AG04449 (cell line): ENCODE measurements around the gene SBF2.
A peak's percentile ranks its signal among the peaks of the same experiment; 100 is the strongest.

Experiments used
- CTCF ChIA-PET: fragments of 350-600 bp; formaldehyde crosslinking; extraction: SDS; loops from one replicate; lab custom pipeline; 2021; ENCODE audit warnings: antibody characterized with exemption; lab: Yijun Ruan, JAX
- POLR2A ChIA-PET: fragments of 400-600, 350-600 bp; formaldehyde crosslinking; extraction: SDS; loops from one replicate; lab custom pipeline; 2020; ENCODE audit warnings: antibody characterized with exemption, inconsistent platforms; lab: Yijun Ruan, JAX
- DNase-seq: peaks from one replicate; pipeline ENCODE4 v3.0.0-alpha.2; 2010; ENCODE audit warnings: low read depth, low spot score
- H3K4me3 ChIP-seq: 2 replicates; pipeline ENCODE4 v1.5.1; 2011; ENCODE audit warnings: low read depth, mild to moderate bottlenecking, control low read depth, low read length
- CTCF ChIP-seq: IDR thresholded peaks from one replicate; pipeline ENCODE4 v1.5.1; 2011; ENCODE audit warnings: mild to moderate bottlenecking, moderate library complexity, low read length, control low read depth, inconsistent platforms; ENCODE audit not compliant: insufficient read depth; ENCODE audit errors: missing control alignments

The SBF2 gene

GRCh38 chr11:10204021-10204420 is 90.0 kb downstream of the SBF2 start:
- CTCF ChIA-PET = interaction anchor here (1.2 to 2.1 kb wide), 4 partner anchors 9 to 99 kb away, joined by 3 to 11 read pairs (median 4); no protein-coding TSS in a partner anchor
- H3K4me3 ChIP-seq = no peak overlapping the region
- POLR2A ChIA-PET = interaction anchor here (0.8 to 1.5 kb wide), 2 partner anchors 101 to 102 kb away, joined by 3 to 5 read pairs; partner anchors contain the start of gene ADM
- no peak for TF ChIP-seq CTCF
- DNase-seq = no peak

- POLR2A ChIA-PET = interaction anchor here (1.1 kb wide), 1 partner anchor 104 kb away, joined by 3 read pairs; the partner anchor contains the start of gene ADM
- CTCF ChIA-PET = interaction anchor here (0.9 to 1.6 kb wide), 4 partner anchors 9 to 165 kb away, joined by 3 to 6 read pairs (median 3); no protein-coding TSS in a partner anchor
- TF ChIP-seq CTCF = no peak
- no peak overlapping the region for H3K4me3 ChIP-seq
- DNase-seq = no peak
These were observed 92.7 kb downstream of the SBF2 start for GRCh38 chr11:10201343-10201742.

GRCh38 chr11:10197091-10197490 is 96.9 kb downstream of the SBF2 start:
- POLR2A ChIA-PET = interaction anchor here (1.6 kb wide), 1 partner anchor 108 kb away, joined by 5 read pairs; the partner anchor contains the start of gene ADM
- DNase-seq = peak; percentile 38
- TF ChIP-seq CTCF = no peak
- no peak overlapping the region for H3K4me3 ChIP-seq
- CTCF ChIA-PET = interaction anchor here (1.3 to 5.2 kb wide), 2 partner anchors 13 to 169 kb away, joined by 4 to 75 read pairs; no protein-coding TSS in a partner anchor

- TF ChIP-seq CTCF = no peak
- H3K4me3 ChIP-seq = no peak overlapping the region
- DNase-seq = no peak
- CTCF ChIA-PET = interaction anchor here (1.7 to 2.7 kb wide), 3 partner anchors 11 to 112 kb away, joined by 4 to 17 read pairs (median 5); no protein-coding TSS in a partner anchor
- POLR2A ChIA-PET = no interaction called here
These were observed 102.0 kb downstream of the SBF2 start for GRCh38 chr11:10192036-10192435.

GRCh38 chr11:10181811-10182210 is 112.2 kb downstream of the SBF2 start:
- TF ChIP-seq CTCF = no peak
- H3K4me3 ChIP-seq = no peak overlapping the region
- DNase-seq = no peak
- ChIA-PET CTCF (interaction anchor here (0.7 to 5.5 kb wide), 35 partner anchors 11 to 500 kb away, joined by 3 to 39 read pairs (median 3); partner anchors contain the start of gene ADM), POLR2A (interaction anchor here (1.2 to 2.9 kb wide), 2 partner anchors 124 to 128 kb away, joined by 4 to 26 read pairs; partner anchors contain the start of gene ADM)

GRCh38 chr11:10164621-10165020 is 129.4 kb downstream of the SBF2 start:
- ChIA-PET POLR2A (no interaction called here), CTCF (interaction anchor here (0.7 to 1.7 kb wide), 3 partner anchors 17 to 43 kb away, joined by 4 to 9 read pairs (median 5); no protein-coding TSS in a partner anchor)
- H3K4me3 ChIP-seq = no peak overlapping the region
- TF ChIP-seq CTCF = no peak
- no peak for DNase-seq
